ENCODE results near the gene SPATA13.
"Not testable (repeated sequence)": the region's sequence is repeated elsewhere in the genome, so short reads cannot be mapped to it uniquely, and the experiment has no call there.

Gene SPATA13

GRCh38 chr13:24203273-24203672 lies 42.8 kb downstream of the SPATA13 start:
- no peak for DNase-seq

DNA sequence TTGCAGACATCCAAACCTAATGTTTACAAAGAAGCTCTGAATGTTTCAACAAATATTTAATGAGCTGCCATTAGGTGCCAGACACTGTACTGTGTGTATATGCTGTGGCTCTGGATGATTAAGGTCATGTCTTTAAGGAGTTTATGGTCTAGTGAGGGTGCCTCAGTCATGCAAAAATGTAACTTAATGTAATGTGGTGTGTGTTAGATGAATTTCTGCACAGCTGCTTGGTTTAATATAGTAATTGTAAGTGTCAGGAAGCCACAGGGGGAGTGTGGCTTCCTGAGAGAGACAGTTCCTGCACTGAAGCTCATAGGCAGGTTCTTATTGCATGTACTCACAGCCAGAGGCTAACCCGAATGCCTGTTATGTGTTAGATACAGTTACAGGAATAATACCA lies 43.3 kb downstream of the SPATA13 start:
- no peak for DNase-seq

DNA sequence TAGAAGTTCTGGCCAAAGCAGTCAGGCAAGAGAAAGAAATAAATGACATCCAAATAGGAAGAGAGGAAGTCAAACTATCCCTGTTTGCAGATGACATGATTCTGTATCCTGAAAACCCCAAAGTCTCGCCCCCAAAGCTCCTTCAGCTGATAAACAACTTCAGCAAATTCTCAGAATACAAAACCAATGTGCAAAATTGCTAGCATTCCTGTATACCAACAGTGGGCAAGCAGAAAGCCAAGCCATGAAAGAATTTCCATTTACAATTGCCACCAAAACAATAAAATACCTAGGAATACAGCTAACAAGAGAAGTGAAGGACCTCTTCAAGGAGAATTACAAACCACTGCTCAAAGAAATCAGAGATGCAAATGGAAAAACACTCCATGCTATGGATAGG lies 44.6 kb downstream of the SPATA13 start:
- not testable (repeated sequence) for DNase-seq

DNA sequence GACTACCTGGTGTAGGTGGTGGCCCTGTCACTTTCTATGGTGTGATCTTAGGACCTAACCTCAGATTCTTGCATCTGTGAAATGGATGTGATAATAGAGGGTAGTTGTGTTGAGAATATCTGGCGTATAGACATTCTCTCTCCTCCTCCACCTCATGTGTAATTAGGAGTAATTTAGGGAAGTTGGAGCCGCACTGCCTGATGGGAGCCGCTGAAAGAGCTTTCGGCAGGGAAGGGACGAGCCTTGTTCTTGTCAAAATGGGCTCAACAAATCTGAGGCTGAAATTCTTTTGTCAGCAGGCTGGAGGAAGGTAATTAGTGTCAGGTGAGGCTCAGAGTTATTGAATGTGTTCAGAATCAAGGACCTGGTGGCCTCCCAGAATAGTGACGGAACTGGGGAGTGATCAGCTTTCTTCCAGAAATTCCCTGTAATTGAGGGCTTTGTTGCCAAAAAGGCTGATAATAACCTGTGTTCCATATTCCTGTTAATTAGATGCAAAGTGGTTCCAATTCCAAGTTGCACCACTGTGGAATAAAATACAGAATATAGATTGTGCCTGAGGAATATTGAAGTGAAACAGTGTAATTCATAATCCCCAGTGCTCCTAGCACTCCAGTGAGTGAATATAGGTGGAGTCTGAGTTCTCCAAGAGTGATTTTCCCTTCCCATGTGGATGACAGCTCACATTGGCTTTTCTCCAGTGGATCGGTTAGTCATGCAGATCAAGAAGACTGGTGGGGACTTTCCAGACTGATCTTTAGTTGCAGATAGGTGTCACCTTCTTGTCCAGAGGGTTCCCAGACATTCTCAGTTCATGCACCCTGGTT lies 47.5 kb downstream of the SPATA13 start:
- no peak for DNase-seq

- no peak for DNase-seq
Measured at GRCh38 chr13:24209138-24209537, 48.6 kb downstream of the SPATA13 start.

DNA sequence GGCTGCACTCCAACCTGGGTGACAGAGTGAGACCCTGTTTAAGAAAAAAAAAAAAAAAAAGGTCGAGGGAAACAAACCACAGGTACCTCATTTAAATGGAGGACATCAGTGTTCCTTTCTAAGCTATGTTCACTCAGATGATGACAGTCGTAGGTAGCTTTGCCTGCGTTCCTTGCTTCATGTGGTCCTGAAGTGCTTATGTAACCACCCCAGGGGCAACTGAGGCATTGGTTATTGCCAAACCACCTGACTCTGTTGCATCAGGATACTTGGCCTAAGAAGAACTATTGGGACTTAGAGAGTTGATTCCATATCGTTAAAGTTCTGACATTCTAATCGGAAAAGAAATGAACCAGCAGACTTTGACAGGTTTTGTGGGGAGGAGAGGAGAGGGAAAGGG lies 51.7 kb downstream of the SPATA13 start:
- no peak for DNase-seq

DNA sequence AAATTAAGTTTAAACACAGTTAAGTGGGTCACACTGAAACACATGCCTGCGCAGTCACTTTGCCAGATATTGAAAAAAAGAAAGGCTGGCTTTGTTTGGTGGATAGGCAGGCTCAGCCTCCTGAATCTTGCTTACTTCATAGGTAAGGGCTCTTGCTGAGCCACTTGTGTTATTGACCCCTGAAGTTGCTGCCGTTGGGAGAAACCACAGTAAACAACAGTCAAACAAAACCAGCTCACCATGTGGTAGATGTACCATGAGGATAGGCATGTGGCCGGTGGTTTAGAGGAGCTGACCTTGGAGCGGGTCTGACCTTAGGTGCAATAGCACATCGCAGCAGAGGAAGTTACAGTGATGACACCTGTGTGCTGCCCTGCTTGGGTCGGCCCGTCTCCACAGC lies 52.2 kb downstream of the SPATA13 start:
- no peak for DNase-seq

GRCh38 chr13:24213932-24214331 lies 53.4 kb downstream of the SPATA13 start:
- DNase-seq: no peak

- no peak for DNase-seq
Measured at GRCh38 chr13:24214528-24214927, 54.0 kb downstream of the SPATA13 start.

DNA sequence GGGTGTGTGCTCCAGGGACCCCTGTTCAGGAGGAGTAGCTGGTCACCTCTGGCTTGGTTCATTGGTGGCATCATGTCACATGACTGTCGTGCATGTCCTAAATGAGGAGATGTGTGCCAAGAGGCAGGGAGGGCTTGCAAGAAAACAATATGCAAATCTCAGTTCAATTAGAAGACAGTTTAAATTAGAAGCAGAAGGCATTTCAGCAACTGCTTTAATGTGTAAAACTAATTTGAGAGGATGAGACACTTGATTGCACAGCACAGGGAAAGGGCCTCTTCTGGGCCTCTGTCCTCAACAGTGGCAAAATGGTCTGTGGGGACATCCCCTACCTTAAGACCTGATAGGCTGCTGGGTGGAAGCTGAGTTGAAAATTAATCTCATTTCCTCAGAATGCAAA lies 54.6 kb downstream of the SPATA13 start:
- no peak for DNase-seq

DNA sequence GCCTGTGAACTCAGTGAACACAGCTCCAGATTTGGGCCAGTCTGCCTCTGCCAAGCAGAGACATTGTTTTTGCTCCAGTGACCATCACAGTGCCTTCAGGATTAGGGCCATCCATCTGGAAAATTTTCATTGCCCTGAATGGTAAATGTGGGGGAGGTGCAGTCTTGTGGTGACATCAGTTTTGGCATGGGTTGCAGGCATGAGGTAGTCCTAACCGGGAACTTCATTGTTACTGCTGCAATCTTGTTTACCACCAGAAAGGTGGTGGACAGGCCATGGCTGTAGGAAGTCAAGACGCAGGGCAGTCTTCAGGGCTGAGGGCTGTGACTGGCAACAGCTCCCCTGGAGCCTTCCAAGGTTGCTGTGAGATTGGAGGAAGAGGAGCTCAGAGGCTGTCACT lies 55.2 kb downstream of the SPATA13 start:
- DNase-seq: no peak

GRCh38 chr13:24216176-24216575 lies 55.7 kb downstream of the SPATA13 start:
- DNase-seq: no peak

DNA sequence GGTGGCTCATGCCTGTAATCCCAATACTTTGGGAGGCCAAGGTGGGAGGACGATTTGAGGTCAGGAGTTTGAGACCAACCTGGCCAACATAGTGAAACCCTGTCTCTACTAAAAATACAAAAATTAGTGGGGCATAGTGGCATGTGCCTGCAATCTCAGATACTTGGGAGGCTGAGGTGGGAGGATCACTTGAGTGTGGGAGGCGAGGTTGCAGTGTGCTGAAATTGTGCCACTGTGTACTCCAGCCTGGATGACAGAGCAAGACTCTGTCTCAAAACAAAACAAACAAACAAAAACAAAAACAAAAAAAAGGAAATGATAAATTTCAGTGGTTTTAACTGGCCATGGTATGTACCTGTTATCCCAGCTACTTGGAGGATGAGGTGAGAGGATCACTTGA lies 56.3 kb downstream of the SPATA13 start:
- not testable (repeated sequence) for DNase-seq

GRCh38 chr13:24217601-24218281 lies 57.2 kb downstream of the SPATA13 start:
- no peak for DNase-seq

DNA sequence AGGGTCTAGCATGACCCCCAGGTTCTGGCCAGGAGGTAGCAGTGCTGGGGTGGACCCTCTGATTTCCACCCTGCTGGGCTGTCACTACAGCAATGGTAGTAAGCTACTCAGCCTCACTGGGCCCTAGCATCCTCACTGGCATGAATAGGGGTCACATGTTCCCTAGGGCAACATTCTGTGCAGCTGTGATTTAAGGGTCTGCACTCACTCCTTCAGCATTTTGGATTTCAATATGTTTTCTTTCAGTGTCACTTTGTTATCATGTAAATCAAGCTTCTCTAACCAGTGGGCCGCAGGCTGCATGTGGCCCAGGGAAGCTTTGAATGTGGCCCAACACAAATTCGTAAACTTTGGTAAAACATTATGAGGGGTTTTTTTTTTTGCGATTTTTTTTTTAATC lies 57.8 kb downstream of the SPATA13 start:
- no peak for DNase-seq

DNA sequence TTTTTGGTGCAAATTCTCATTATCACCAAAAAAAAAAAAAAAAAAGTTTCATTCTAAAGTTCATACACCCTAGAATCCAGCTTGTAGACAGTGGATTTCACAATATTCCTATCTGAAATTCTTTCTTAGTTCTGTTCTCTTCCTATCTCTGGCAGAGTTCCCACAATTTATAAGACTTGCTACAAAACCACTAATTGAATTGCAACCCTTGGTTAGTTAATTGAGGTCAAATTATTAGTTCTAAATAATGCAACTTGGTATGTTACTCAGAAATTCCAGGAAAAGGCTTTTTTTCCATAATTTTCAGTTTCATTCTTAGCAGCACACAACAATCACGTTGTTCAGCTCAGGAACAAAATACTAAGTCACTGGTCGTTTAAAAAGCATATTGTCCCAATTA lies 58.5 kb downstream of the SPATA13 start:
- DNase-seq: no peak

DNA sequence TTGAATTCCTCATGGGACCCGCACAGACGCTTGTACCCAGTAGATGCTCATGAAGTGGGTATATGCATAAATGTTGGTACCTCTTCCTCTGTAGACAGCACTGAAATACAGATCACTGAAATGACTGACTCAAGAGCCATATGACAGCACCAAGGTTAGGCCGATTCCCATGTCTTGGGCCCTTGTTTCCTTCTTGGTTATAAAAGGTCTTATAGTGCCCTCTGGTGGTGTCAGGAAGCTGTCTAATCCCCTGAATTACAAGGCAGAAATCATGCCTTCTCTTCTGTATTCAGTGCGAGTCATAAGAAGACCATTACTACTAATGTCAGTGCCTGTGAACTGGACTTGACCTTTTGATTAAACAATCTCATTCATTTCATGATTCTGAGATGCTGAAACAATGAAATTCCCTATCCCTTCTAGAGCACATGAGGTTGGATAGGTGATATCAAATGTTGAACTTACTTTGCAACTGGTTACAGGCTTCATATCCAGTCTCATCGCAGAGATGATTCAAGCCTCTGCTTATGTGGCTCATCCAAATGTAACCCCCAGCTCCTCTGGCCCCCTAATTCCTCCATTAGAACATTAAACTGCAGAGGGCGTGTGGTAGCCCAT lies 59.7 kb downstream of the SPATA13 start:
- no peak for DNase-seq

- no peak for DNase-seq
Measured at GRCh38 chr13:24221007-24221406, 60.5 kb downstream of the SPATA13 start.

GRCh38 chr13:24222756-24223155 lies 62.2 kb downstream of the SPATA13 start:
- no peak for DNase-seq

- no peak for DNase-seq
Measured at GRCh38 chr13:24223341-24224231, 63.1 kb downstream of the SPATA13 start.

DNA sequence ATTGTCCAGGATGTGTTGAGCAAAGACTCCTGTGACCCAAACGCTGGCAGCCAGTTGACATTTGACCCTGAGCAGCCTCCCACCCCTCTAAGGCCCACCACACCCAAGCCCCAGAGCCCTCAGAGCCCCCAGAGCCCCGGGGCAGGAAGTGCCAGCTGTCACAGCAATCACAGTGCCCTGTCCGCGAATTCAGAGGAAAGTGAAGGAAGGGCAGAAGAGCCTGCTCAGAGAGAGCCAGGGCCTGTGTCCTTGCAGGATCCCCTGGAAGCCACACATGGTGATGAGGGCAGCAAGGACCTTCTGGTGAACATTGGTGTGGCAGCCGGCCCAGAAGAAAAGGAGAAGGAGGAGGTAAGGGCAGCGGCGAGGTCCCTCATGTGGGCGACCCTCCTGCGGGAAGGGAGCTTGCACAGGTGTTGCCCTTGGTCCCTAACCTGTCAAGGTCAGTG lies 63.7 kb downstream of the SPATA13 start:
- no peak for DNase-seq

GRCh38 chr13:24225062-24225461 lies 64.5 kb downstream of the SPATA13 start:
- DNase-seq: no peak

DNA sequence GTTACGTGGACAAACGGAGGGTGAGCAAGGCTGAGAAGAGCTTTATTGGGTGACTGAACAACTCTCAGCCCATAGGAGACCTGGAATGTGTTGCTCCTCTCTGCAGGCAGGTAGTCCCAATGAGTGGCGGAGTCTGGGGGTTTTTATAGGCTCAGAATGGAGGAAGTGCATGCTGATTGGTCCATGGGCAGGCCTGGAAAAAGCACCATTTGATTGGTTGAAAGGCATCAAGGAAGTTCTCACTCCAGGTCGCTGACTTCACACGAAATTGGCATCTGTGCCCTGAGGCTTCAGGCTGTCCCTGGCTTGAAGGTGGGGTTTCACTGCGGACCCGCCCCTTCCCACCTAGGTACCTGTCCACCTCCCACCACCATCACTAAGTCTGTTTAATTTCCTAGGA lies 65.4 kb downstream of the SPATA13 start:
- DNase-seq: no peak

All from activated CD4-positive, alpha-beta T cell treated with anti-CD3 and anti-CD28 coated beads for 1 hour (primary cell).